IMR-90 (cell line): Measurements from ENCODE around the gene MPST. TPM values are rescaled to one million over a fixed set of nuclear protein-coding genes. Genes with fewer than 3 reads are reported as not detected.

Experiments used
- ATAC-seq: fragments of 200-7000 bp; cut with Tn5 transposase; 2 replicates; pipeline ENCODE4 v1.9.1; 2020; ENCODE audit warnings: low read depth, mild to moderate bottlenecking, moderate library complexity
- BruUV-seq: library from RNA; stranded (reverse); fragments of 400-500 nt; replicated peaks from 2 replicates; lab custom pipeline; 2021; lab: Mats Ljungman, UMichigan
- CTCF ChIA-PET: fragments of 300-600 bp; formaldehyde crosslinking; extraction: SDS; loops from one replicate; lab custom pipeline; 2021; ENCODE audit warnings: antibody characterized with exemption; lab: Yijun Ruan, JAX
- POLR2A ChIA-PET: fragments of 300-600 bp; sonication (Branson Sonifier 250); formaldehyde crosslinking; loops from one replicate; lab custom pipeline; 2022; ENCODE audit warnings: antibody characterized with exemption; ENCODE audit not compliant: unreplicated experiment; lab: Charles Lee
- DNase-seq: peaks from one replicate; pipeline ENCODE4 v3.0.0; 2013
- H2AFZ ChIP-seq: replicated peaks from 2 replicates; pipeline ENCODE3; 2013; ENCODE audit warnings: low read length, mild to moderate bottlenecking; ENCODE audit not compliant: poor library complexity
- H2AK5ac ChIP-seq: 2 replicates; pipeline ENCODE4 v1.6.1; 2013; ENCODE audit warnings: low read depth, low read length, inconsistent platforms
- H2AK9ac ChIP-seq: replicated peaks from 2 replicates; pipeline ENCODE3; 2013; ENCODE audit warnings: mild to moderate bottlenecking, low read depth, low read length, moderate library complexity; ENCODE audit not compliant: poor library complexity
- H2BK120ac ChIP-seq: 2 replicates; pipeline ENCODE4 v1.6.1; 2013; ENCODE audit warnings: low read depth, low read length, inconsistent platforms
- H2BK15ac ChIP-seq: 3 replicates; pipeline ENCODE4 v1.6.1; 2013; ENCODE audit warnings: low read depth, low read length, inconsistent platforms
- H2BK20ac ChIP-seq: 2 replicates; pipeline ENCODE4 v1.6.1; 2013; ENCODE audit warnings: low read depth, mild to moderate bottlenecking, inconsistent platforms, low read length, moderate library complexity
- H2BK5ac ChIP-seq: 2 replicates; pipeline ENCODE4 v1.6.1; 2013; ENCODE audit warnings: mild to moderate bottlenecking, low read depth, low read length, inconsistent platforms; ENCODE audit not compliant: poor library complexity, severe bottlenecking
- H3K14ac ChIP-seq: replicated peaks from 2 replicates; pipeline ENCODE4 v1.6.1; 2013; ENCODE audit warnings: low read depth, low read length, inconsistent platforms
- H3K18ac ChIP-seq: 2 replicates; pipeline ENCODE4 v1.6.1; 2013; ENCODE audit warnings: low read depth, low read length, control low read depth
- H3K23ac ChIP-seq: 2 replicates; pipeline ENCODE4 v1.6.1; 2013; ENCODE audit warnings: low read depth, low read length, inconsistent platforms
- H3K27ac ChIP-seq: 2 replicates; pipeline ENCODE4 v1.5.1; 2013; ENCODE audit warnings: mild to moderate bottlenecking, control low read depth, low read length; ENCODE audit not compliant: insufficient read depth
- H3K27me3 ChIP-seq: 2 replicates; pipeline ENCODE4 v1.6.1; 2013; ENCODE audit warnings: low read length; ENCODE audit not compliant: control insufficient read depth, insufficient read depth
- H3K36me3 ChIP-seq: 2 replicates; pipeline ENCODE4 v1.6.1; 2013; ENCODE audit warnings: low read length, mixed read lengths; ENCODE audit not compliant: control insufficient read depth, insufficient read depth
- H3K4ac ChIP-seq: 2 replicates; pipeline ENCODE4 v1.6.1; 2013; ENCODE audit warnings: low read depth, low read length, inconsistent platforms
- H3K4me1 ChIP-seq: 2 replicates; pipeline ENCODE4 v1.6.1; 2013; ENCODE audit warnings: low read length, mixed read lengths; ENCODE audit not compliant: control insufficient read depth, insufficient read depth
- H3K4me2 ChIP-seq: 2 replicates; pipeline ENCODE4 v1.6.1; 2013; ENCODE audit warnings: low read depth, mild to moderate bottlenecking, control low read depth, low read length, moderate library complexity
- H3K4me3 ChIP-seq: 2 replicates; pipeline ENCODE4 v1.5.1; 2013; ENCODE audit warnings: low read depth, mild to moderate bottlenecking, control low read depth, low read length, moderate library complexity; ENCODE audit not compliant: insufficient read depth
- H3K56ac ChIP-seq: 2 replicates; pipeline ENCODE4 v1.6.1; 2013; ENCODE audit warnings: low read length, inconsistent platforms; ENCODE audit not compliant: insufficient read depth; ENCODE audit errors: extremely low read depth
- H3K79me1 ChIP-seq, 2 experiments: 2 replicates each; pipeline ENCODE4 v1.6.1; 2013; ENCODE audit warnings: low read length in 2 of 2, inconsistent platforms in 1 of 2, low read depth in 1 of 2
- H3K9ac ChIP-seq: 2 replicates; pipeline ENCODE4 v1.6.1; 2013; ENCODE audit warnings: low read depth, low read length, control low read depth
- H3K9me1 ChIP-seq: 2 replicates; pipeline ENCODE4 v1.6.1; 2013; ENCODE audit warnings: low read length, inconsistent platforms; ENCODE audit not compliant: insufficient read depth
- H3K9me3 ChIP-seq: 2 replicates; pipeline ENCODE4 v1.6.1; 2013; ENCODE audit warnings: low read length; ENCODE audit not compliant: control insufficient read depth, insufficient read depth
- H4K20me1 ChIP-seq: 2 replicates; pipeline ENCODE4 v1.6.1; 2013; ENCODE audit warnings: low read length, inconsistent platforms; ENCODE audit not compliant: insufficient read depth
- H4K5ac ChIP-seq: 2 replicates; pipeline ENCODE4 v1.6.1; 2013; ENCODE audit warnings: mild to moderate bottlenecking, low read depth, low read length, control low read depth
- H4K8ac ChIP-seq, 2 experiments: 2 replicates each; pipeline ENCODE4 v1.6.1; 2013; ENCODE audit warnings: low read depth in 2 of 2, low read length in 2 of 2, control low read depth in 1 of 2, inconsistent platforms in 1 of 2
- H4K91ac ChIP-seq: 2 replicates; pipeline ENCODE4 v1.6.1; 2013; ENCODE audit warnings: low read depth, low read length, inconsistent platforms; ENCODE audit not compliant: insufficient read depth
- BHLHE40 ChIP-seq: fragments of 150-350 bp; IDR thresholded peaks from 2 replicates; pipeline ENCODE4 v1.6.1; 2016; ENCODE audit warnings: mild to moderate bottlenecking, low read depth, low read length
- CHD1 ChIP-seq: IDR thresholded peaks from 2 replicates; pipeline ENCODE4 v1.6.1; 2012; ENCODE audit warnings: low read depth, low read length, improper control_type of control experiment
- FOS ChIP-seq: fragments of 150-350 bp; IDR thresholded peaks from 2 replicates; pipeline ENCODE4 v1.6.1; 2016; ENCODE audit warnings: low read depth, low read length
- MAFK ChIP-seq: IDR thresholded peaks from 2 replicates; pipeline ENCODE4 v1.6.1; 2012; ENCODE audit warnings: low read depth, low read length, improper control_type of control experiment
- NFE2L2 ChIP-seq: fragments of 150-350 bp; IDR thresholded peaks from 2 replicates; pipeline ENCODE4 v1.6.1; 2016; ENCODE audit warnings: low read depth, mild to moderate bottlenecking, low read length
- POLR2A ChIP-seq: IDR thresholded peaks from 2 replicates; pipeline ENCODE4 v1.6.1; 2012; ENCODE audit warnings: mild to moderate bottlenecking, low read depth, low read length
- RAD21 ChIP-seq: IDR thresholded peaks from 2 replicates; pipeline ENCODE4 v1.6.1; 2012; ENCODE audit warnings: low read length, improper control_type of control experiment
- RCOR1 ChIP-seq: IDR thresholded peaks from 2 replicates; pipeline ENCODE4 v1.6.1; 2012; ENCODE audit warnings: mild to moderate bottlenecking, low read length, improper control_type of control experiment; ENCODE audit not compliant: insufficient replicate concordance
- RFX5 ChIP-seq: IDR thresholded peaks from 2 replicates; pipeline ENCODE4 v1.8.0; 2012; ENCODE audit warnings: low read depth, mild to moderate bottlenecking, low read length, moderate library complexity
- SMC3 ChIP-seq: fragments of 150-350 bp; IDR thresholded peaks from 2 replicates; pipeline ENCODE4 v1.6.1; 2016; ENCODE audit warnings: low read depth, mild to moderate bottlenecking, antibody characterized with exemption, low read length, moderate library complexity
- USF2 ChIP-seq: fragments of 150-350 bp; IDR thresholded peaks from 2 replicates; pipeline ENCODE4 v1.6.1; 2017; ENCODE audit warnings: mild to moderate bottlenecking, antibody characterized with exemption, low read length, low read depth
- WGBS, 2 experiments: methylation state at CpG; one replicate each; pipeline versions ENCODE4 v1.1.5 to v1.1.7; 2013; ENCODE audit warnings: missing lambda C conversion rate in 2 of 2; ENCODE audit not compliant: insufficient read length in 1 of 2; ENCODE audit errors: extremely low coverage in 2 of 2; 5-methylcytosine and 5-hydroxymethylcytosine counted together
- dilution Hi-C: fragments of 300-500 bp; cut with HindIII; formaldehyde crosslinking; loops from one replicate; pipeline ENCODE4 v1.14.3; 2018; ENCODE audit warnings: low sequenced_read_pairs; ENCODE audit not compliant: unreplicated experiment
- in situ Hi-C: fragments of 300-500 bp; cut with MboI; formaldehyde crosslinking; loops from 3 replicates; pipeline ENCODE4 v1.14.3; 2019; ENCODE audit warnings: low sequenced_read_pairs, inconsistent platforms, mixed read lengths
- intact Hi-C: fragments of 100-400 bp; cut with micrococcal nuclease; formaldehyde crosslinking; loops from 2 replicates; pipeline ENCODE4 v1.10.0; 2022
- polyA plus RNA-seq, 3 experiments: library from polyadenylated mRNA; depleted of rRNA; stranded (reverse); fragments of >200 nt; gene quantifications; 2 replicates each; pipeline ENCODE4 v1.2.3, GENCODE V29; 2012; ENCODE audit warnings: low replicate concordance in 1 of 3
- total RNA-seq: library from RNA; depleted of rRNA; stranded (reverse); fragments of >200 nt; gene quantifications from 2 replicates; pipeline ENCODE4 v1.2.3, GENCODE V29; 2012
- TF ChIP-seq, protein P1 (sequence below): conservative IDR thresholded peaks from 2 replicates; pipeline ENCODE4 v1.5.1; 2012; ENCODE audit warnings: mild to moderate bottlenecking, low read depth, low read length, improper control_type of control experiment

The MPST gene
- total and polyA plus RNA-seq, 2 of the 4 experiments (the other 2 are of a cell fraction) = 19.2 to 43.0 TPM

DNA sequence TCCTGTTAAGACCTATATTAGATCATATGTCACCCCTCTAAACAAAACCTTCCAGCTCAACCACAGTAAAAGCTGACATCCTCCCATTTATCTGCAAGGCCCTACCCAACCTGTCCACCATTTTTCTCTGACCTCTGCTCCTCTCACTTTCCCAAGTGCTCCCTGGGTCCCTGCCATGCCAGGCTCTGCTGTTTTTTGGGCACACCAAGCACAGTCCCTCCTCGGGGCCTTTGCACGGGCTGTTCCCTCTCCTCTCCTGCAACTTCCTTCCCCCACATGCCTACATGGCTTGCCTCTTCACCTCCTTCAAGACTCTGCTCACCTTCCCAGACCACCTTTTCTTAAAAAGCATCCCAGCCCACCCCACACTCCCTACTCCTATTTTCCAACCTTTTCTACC lies 10.1 kb upstream of the MPST start:
- in situ Hi-C loops = no loop called here
- Histone ChIP-seq H2BK15ac (no peak overlapping the region), H2BK5ac (no peak overlapping the region), H3K4me1 (no peaks in the 10 kb centered on the region), H3K79me1 (no peaks in the 10 kb centered on the region; a peak in 1 of 4 replicates), H3K4me3 (no peak overlapping the region), H4K20me1 (peaks cover 11% of the 10 kb centered on the region), H2BK20ac (no peak overlapping the region), H2AK9ac (no peak overlapping the region), H3K27me3 (peaks cover 31% of the 10 kb centered on the region), H3K56ac (no peak overlapping the region), H2AFZ (no peak overlapping the region), H3K9me3 (peaks cover 5% of the 10 kb centered on the region), H2BK120ac (no peak overlapping the region), H3K27ac (no peak overlapping the region), H3K4ac (no peak overlapping the region), H3K36me3 (no peaks in the 10 kb centered on the region; the same call in 1 of the 2 replicates), H3K9ac (no peak overlapping the region), H3K23ac (no peak overlapping the region), H4K8ac (no peak overlapping the region), H3K9me1 (no peaks in the 10 kb centered on the region; the same call in 1 of the 2 replicates), H2AK5ac (no peak overlapping the region), H3K4me2 (no peak overlapping the region), H4K91ac (no peak overlapping the region), H3K14ac (no peak overlapping the region), H3K18ac (no peak overlapping the region), H4K5ac (no peak overlapping the region)
- dilution Hi-C loops = no loop called here
- POLR2A ChIA-PET = no interaction called here
- TF ChIP-seq NFE2L2 (no peak), RAD21 (no peak), CHD1 (no peak), POLR2A (no peak), RFX5 (no peak), USF2 (no peak), SMC3 (no peak), RCOR1 (no peak), BHLHE40 (no peak), FOS (no peak), MAFK (no peak)
- TF ChIP-seq, protein P1, sequence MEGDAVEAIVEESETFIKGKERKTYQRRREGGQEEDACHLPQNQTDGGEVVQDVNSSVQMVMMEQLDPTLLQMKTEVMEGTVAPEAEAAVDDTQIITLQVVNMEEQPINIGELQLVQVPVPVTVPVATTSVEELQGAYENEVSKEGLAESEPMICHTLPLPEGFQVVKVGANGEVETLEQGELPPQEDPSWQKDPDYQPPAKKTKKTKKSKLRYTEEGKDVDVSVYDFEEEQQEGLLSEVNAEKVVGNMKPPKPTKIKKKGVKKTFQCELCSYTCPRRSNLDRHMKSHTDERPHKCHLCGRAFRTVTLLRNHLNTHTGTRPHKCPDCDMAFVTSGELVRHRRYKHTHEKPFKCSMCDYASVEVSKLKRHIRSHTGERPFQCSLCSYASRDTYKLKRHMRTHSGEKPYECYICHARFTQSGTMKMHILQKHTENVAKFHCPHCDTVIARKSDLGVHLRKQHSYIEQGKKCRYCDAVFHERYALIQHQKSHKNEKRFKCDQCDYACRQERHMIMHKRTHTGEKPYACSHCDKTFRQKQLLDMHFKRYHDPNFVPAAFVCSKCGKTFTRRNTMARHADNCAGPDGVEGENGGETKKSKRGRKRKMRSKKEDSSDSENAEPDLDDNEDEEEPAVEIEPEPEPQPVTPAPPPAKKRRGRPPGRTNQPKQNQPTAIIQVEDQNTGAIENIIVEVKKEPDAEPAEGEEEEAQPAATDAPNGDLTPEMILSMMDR = no peak
- intact Hi-C loops = no loop called here
- CTCF ChIA-PET = no interaction called here
- DNase-seq = no peak
- BruUV-seq = no TSS peak
- ATAC-seq = no peak
- WGBS, 2 experiments = 100% methylated on average over 2 of the region's 2 CpGs; no CpG with 5 or more reads in 1 of the 2 experiments
